Thyroid gland (tissue), 4 donors: ENCODE results near the gene ZXDC. TPM values are rescaled to one million over a fixed set of nuclear protein-coding genes. Genes with fewer than 3 reads are reported as not detected.

Experiments
- DNase-seq, 2 donors: peaks; one replicate each; pipeline ENCODE4 v3.0.0-alpha.2; 2019
- H3K27ac ChIP-seq, 3 donors: fragments of 200-600 bp; sonication (generic); 1 replicate in 2 of 3; 2 replicates in 1 of 3; pipeline ENCODE4 v1.5.1; 2016 to 2019; ENCODE audit warnings: mild to moderate bottlenecking in 1 of 3, moderate library complexity in 1 of 3
- H3K27me3 ChIP-seq: fragments of 200-600 bp; sonication (generic); one replicate; pipeline ENCODE4 v1.5.1; 2019
- H3K36me3 ChIP-seq, 2 donors: fragments of 200-600 bp; sonication (generic); one replicate each; pipeline ENCODE4 v1.5.1; 2016 to 2019
- H3K4me1 ChIP-seq, 2 donors: fragments of 200-600 bp; sonication (generic); one replicate each; pipeline ENCODE4 v1.5.1; 2017 to 2019
- H3K4me3 ChIP-seq, 3 donors: fragments of 200-600 bp; sonication (generic); replicated peaks in 1 of 3; 1 replicate in 2 of 3; 2 replicates in 1 of 3; pipeline ENCODE4 v1.5.1; 2016; ENCODE audit warnings: mild to moderate bottlenecking in 1 of 3
- H3K9me3 ChIP-seq: fragments of 200-600 bp; sonication (generic); one replicate; pipeline ENCODE4 v1.5.1; 2017
- POLR2A ChIP-seq, 2 donors: fragments of 450-650 bp; IDR thresholded peaks; one replicate each; pipeline ENCODE4 v1.6.1; 2017; ENCODE audit warnings: antibody characterized with exemption in 2 of 2, mild to moderate bottlenecking in 2 of 2, moderate library complexity in 1 of 2
- WGBS, 2 donors: methylation state at CpG; one replicate each; pipeline ENCODE4 v1.1.5; 2017; 5-methylcytosine and 5-hydroxymethylcytosine counted together
- intact Hi-C: fragments of 100-400 bp; cut with DNase I; formaldehyde crosslinking; loops from one replicate; pipeline ENCODE4 v1.15.1; 2023
- total RNA-seq, 4 donors: library from RNA; depleted of rRNA; stranded (reverse); fragments of >200 nt; gene quantifications; one replicate each; pipeline ENCODE4 v1.2.3, GENCODE V29; 2016
- TF ChIP-seq, protein P1 (sequence below), 6 experiments: fragments of 200-600 bp in 3 of 6; fragments of 450-650 bp in 3 of 6; sonication (generic) in 3 of 6; IDR thresholded peaks; one replicate each; pipeline ENCODE4 v1.5.1; 2016 to 2019; ENCODE audit warnings: antibody characterized with exemption in 6 of 6, mild to moderate bottlenecking in 2 of 6, inconsistent platforms in 1 of 6, moderate library complexity in 1 of 6

ZXDC gene
- total RNA-seq, 4 donors from 2014 or later = 51.5 to 96.8 (median 57.4) TPM

DNA sequence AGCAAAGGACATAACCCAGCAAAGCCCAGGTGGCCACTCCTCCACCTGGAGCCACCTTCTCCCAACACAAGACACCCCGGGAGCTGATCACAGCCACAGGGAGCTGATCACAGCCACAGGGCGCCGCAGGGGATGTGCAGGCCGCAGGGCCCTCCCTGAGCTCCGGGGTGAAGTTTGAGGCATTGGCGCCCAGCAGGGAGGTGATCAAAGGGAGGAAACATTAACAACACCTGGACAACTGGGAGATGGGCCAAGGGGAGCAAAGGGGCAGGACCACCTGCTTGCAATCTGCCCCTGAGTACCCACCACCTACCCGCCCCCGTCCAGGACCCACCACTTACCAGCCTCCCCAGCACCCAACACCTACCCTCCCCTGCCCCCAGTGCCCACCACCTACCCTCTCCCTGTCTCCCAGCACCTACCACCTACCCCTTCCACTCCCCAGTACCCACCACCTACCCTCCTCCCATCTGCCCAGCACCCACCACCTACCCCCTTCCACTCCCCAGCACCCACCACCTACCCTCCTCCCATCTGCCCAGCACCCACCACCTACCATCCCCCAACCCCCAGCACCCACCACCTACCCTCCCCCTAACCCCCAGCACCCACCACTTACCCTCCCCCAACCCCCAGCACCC, 39.5 kb upstream of the ZXDC start:
- Histone ChIP-seq H3K36me3 (no peaks in the 10 kb centered on the region), H3K4me3 (no peak overlapping the region), H3K27me3 (no peaks in the 10 kb centered on the region), H3K4me1 (peaks cover 0 to 8% of the 10 kb centered on the region in 2 donors), H3K27ac (no peak overlapping the region), H3K9me3 (no peaks in the 10 kb centered on the region)
- intact Hi-C loops = no loop called here
- WGBS, 2 donors = 74 to 92% methylated on average over 8 of the region's 8 CpGs
- TF ChIP-seq POLR2A (IDR thresholded peaks at IDR 0.05) = no peak
- TF ChIP-seq, protein P1, sequence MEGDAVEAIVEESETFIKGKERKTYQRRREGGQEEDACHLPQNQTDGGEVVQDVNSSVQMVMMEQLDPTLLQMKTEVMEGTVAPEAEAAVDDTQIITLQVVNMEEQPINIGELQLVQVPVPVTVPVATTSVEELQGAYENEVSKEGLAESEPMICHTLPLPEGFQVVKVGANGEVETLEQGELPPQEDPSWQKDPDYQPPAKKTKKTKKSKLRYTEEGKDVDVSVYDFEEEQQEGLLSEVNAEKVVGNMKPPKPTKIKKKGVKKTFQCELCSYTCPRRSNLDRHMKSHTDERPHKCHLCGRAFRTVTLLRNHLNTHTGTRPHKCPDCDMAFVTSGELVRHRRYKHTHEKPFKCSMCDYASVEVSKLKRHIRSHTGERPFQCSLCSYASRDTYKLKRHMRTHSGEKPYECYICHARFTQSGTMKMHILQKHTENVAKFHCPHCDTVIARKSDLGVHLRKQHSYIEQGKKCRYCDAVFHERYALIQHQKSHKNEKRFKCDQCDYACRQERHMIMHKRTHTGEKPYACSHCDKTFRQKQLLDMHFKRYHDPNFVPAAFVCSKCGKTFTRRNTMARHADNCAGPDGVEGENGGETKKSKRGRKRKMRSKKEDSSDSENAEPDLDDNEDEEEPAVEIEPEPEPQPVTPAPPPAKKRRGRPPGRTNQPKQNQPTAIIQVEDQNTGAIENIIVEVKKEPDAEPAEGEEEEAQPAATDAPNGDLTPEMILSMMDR (IDR thresholded peaks at IDR 0.05) = no peak
- DNase-seq = no peak

DNA sequence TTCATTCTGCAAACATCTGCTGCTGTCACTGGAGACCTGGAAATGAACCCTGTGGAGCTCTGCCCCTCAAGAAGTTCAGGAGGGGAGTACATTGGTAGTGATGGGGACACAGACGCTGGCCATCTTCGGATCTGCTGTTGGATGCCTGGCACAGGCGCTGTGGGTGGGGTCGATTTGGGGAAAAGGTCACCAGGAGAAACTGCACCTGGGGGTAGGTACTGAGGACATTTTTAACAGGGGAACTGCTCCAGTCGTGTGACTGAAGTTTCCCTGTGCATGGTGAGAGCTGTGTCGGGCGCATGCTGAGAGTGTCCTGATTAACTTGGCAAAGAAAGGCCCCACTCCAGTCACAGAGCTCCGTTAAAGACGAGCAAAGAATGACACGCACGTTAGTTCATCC, 38.5 kb upstream of the ZXDC start:
- no peak for DNase-seq
- Histone ChIP-seq H3K27me3 (no peaks in the 10 kb centered on the region), H3K4me3 (no peak overlapping the region), H3K36me3 (no peaks in the 10 kb centered on the region), H3K27ac (no peak overlapping the region), H3K9me3 (no peaks in the 10 kb centered on the region), H3K4me1 (peaks cover 0 to 8% of the 10 kb centered on the region in 2 donors)
- no peak for TF ChIP-seq POLR2A (IDR thresholded peaks at IDR 0.05)
- TF ChIP-seq, protein P1 (IDR thresholded peaks at IDR 0.05) = no peak
- intact Hi-C loops = no loop called here
- 83 to 85% methylated on average over 11 of the region's 11 CpGs for WGBS, 2 donors

DNA sequence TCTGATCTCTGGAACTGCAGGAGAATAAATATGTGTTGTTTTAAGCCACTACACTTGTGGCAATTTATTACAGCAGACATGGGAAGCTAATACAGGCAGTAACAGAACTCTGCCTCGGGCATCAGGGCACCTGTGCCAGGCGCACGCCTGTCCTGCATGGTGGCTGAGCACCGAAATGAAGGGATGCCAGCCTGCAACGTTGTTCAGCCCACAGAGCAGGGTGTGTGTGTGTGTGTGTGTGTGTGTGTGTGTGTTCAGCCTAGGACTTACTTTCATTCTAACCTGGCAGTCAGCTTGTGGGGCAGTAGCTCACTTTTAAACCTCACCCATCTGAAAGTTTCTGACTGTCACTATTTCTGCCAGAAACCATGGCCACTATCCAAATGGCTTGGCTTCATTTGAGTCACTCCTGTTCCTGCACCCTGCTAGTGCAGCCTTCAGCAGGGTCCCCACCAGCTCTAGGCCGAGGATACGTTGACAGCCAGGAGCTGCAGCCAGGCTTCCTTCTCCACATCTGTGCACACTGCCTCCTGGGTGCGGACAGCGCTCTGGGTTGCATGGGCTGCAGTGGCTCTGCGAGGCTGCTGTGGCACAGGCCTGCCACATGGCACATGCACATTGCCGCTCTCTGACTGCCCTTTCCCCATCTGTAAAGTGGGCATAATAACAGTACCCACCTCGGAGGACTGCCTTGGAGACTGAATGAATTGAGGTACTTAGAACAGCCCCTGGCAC, 37.4 kb upstream of the ZXDC start:
- Histone ChIP-seq H3K36me3 (no peaks in the 10 kb centered on the region), H3K27ac (no peak overlapping the region), H3K4me1 (peaks cover 0 to 8% of the 10 kb centered on the region in 2 donors), H3K4me3 (no peak overlapping the region), H3K27me3 (no peaks in the 10 kb centered on the region), H3K9me3 (no peaks in the 10 kb centered on the region)
- DNase-seq = peak; percentile 56 to 74
- no peak for TF ChIP-seq POLR2A (IDR thresholded peaks at IDR 0.05)
- TF ChIP-seq, protein P1 (IDR thresholded peaks at IDR 0.05) = no peak
- WGBS, 2 donors = 60 to 74% methylated on average over 10 to 12 of the region's 12 CpGs
- intact Hi-C loops = no loop called here

DNA sequence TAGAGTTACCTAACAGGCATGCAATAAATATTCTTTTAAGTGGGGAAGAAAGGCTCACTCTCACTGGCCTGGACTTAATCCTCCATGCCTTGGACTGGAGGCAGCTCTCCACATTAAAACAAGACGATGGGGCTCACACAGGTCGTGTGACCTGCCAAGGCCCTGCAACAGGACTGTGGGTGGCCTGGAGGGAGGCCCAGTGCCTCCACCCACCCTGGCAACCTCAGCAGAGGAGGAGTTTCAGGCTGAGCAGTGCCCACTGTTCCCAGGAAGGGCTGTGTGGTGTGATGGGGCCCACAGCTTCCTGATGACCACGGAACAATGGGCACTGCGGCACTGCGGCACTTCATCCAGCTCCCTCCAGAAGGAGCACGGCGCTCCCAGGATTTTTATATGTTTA, 36.3 kb upstream of the ZXDC start:
- Histone ChIP-seq H3K4me1 (peaks cover 0 to 8% of the 10 kb centered on the region in 2 donors), H3K4me3 (no peak overlapping the region), H3K9me3 (no peaks in the 10 kb centered on the region), H3K36me3 (no peaks in the 10 kb centered on the region), H3K27ac (no peak overlapping the region), H3K27me3 (no peaks in the 10 kb centered on the region)
- 79 to 91% methylated on average over 7 of the region's 7 CpGs for whole genome bisulfite sequencing, 2 donors
- no peak for DNase-seq
- TF ChIP-seq POLR2A (IDR thresholded peaks at IDR 0.05) = no peak
- intact Hi-C loops = no loop called here

DNA sequence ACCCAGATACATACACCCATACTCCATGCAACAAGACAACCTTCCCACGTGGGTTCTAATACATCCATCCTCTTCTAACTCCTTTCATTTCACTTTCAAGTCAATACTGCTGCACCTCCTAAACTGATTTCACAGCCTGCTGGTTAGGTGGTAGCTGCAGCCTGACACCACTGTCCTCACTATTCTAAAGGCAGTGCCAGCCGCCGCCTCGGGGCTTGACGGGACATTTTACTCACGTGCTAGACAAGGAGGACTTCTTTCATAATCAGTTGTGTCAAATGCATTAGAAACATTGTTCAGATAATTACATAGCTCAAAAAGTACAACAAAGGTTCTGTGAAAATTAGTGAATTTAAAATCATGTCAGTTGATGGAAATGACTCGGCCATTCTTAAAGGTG, 35.6 kb upstream of the ZXDC start:
- Histone ChIP-seq H3K36me3 (no peaks in the 10 kb centered on the region), H3K9me3 (no peaks in the 10 kb centered on the region), H3K4me3 (no peak overlapping the region), H3K27ac (no peak overlapping the region), H3K27me3 (no peaks in the 10 kb centered on the region), H3K4me1 (peaks cover 0 to 8% of the 10 kb centered on the region in 2 donors)
- DNase-seq = no peak
- intact Hi-C loops = no loop called here
- no peak for TF ChIP-seq POLR2A (IDR thresholded peaks at IDR 0.05)
- TF ChIP-seq, protein P1 (IDR thresholded peaks at IDR 0.05) = no peak
- 70 to 75% methylated on average over 7 of the region's 7 CpGs for WGBS, 2 donors
